Measurements from ENCODE around the gene ADGRV1.

Gene ADGRV1

DNA sequence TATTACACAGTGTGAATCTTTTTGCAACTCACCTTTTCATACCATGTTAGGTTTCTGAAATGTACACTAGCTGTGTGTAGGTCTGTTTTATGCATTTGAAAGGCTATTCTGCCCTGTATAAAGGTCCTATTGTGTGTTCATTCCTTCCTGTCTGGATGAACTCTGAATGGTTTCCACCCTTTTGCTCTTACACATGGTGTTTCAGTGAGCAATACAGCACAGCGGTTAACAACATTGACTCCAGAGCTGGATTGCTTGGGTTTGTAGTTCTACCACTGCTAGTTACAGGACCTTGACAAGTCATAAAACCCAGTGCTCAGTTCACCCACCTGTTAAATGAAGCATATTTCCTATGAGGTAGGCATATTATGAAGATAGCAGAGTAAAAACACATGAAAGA, 331.6 kb downstream of the ADGRV1 start:
- TF ChIP-seq GATA2 (IDR thresholded peaks at IDR 0.05; ENCODE audit: low read depth, low read length) (no peak), GATA3 (IDR thresholded peaks at IDR 0.05; ENCODE audit: low read depth, low read length) (no peak)

DNA sequence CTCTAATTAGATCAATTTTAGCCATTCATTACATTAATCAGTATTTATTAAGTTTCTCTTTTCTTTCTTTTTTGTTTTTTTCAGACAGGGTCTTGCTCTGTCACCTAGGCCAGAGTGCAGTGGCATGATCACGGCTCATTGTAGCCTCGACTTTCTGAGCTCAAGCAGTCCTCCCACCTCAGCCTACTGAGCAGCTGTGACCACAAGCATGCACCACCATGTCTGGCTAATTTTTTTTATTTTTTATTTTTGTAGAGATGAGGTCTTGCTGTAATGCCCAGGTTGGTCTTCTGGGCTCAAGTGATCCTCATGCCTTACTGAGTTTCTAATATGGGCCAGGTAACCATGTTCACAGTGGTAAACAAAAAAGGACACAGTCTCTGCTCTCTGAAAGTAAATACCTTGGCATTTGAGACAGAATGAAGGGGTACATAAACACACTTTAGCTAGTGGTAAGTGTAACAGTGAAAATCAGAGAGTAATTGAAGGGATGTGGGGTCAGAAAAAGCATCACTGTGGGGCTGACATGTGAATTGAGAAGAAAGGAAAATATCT, 336.3 kb downstream of the ADGRV1 start:
- no peak for TF ChIP-seq GATA2 (IDR thresholded peaks at IDR 0.05; ENCODE audit: low read depth, low read length)
- no peak for TF ChIP-seq GATA3 (IDR thresholded peaks at IDR 0.05; ENCODE audit: low read depth, low read length)

DNA sequence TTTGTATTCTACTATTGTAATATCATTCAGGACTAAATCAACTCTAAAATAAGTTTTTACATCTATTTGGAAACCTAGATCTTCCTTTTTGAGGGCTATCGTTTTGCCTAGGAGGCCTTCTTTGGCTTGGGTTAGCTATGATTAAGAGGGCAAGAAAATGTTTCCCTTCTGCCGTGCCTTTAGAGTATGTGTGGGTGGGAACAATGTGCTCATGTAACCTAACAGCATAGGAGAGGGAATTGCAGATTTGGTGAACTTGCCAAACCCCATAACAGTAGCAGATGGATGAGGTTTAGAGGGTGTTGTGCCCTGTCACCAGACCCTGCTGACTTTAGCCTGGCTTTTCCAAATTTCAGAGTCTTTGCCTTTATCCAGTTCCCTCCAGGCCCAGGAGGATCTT, 339.0 kb downstream of the ADGRV1 start:
- TF ChIP-seq GATA3 (IDR thresholded peaks at IDR 0.05; ENCODE audit: low read depth, low read length) (no peak), GATA2 (IDR thresholded peaks at IDR 0.05; ENCODE audit: low read depth, low read length) (no peak)

GRCh38 chr5:90898326-90899013, 339.9 kb downstream of the ADGRV1 start:
- TF ChIP-seq GATA3 (IDR thresholded peaks at IDR 0.05; ENCODE audit: low read depth, low read length), result no peak
- no peak for TF ChIP-seq GATA2 (IDR thresholded peaks at IDR 0.05; ENCODE audit: low read depth, low read length)

GRCh38 chr5:90899014-90899604, 340.5 kb downstream of the ADGRV1 start:
- TF ChIP-seq GATA3 (IDR thresholded peaks at IDR 0.05; ENCODE audit: low read depth, low read length) (no peak), GATA2 (IDR thresholded peaks at IDR 0.05; ENCODE audit: low read depth, low read length) (no peak)

GRCh38 chr5:90901261-90901660, 342.7 kb downstream of the ADGRV1 start:
- TF ChIP-seq GATA3 (IDR thresholded peaks at IDR 0.05; ENCODE audit: low read depth, low read length) (no peak), GATA2 (IDR thresholded peaks at IDR 0.05; ENCODE audit: low read depth, low read length) (no peak)

- no peak for TF ChIP-seq GATA2 (IDR thresholded peaks at IDR 0.05; ENCODE audit: low read depth, low read length)
- no peak for TF ChIP-seq GATA3 (IDR thresholded peaks at IDR 0.05; ENCODE audit: low read depth, low read length)
Measured at GRCh38 chr5:90902170-90902569, 343.6 kb downstream of the ADGRV1 start.

DNA sequence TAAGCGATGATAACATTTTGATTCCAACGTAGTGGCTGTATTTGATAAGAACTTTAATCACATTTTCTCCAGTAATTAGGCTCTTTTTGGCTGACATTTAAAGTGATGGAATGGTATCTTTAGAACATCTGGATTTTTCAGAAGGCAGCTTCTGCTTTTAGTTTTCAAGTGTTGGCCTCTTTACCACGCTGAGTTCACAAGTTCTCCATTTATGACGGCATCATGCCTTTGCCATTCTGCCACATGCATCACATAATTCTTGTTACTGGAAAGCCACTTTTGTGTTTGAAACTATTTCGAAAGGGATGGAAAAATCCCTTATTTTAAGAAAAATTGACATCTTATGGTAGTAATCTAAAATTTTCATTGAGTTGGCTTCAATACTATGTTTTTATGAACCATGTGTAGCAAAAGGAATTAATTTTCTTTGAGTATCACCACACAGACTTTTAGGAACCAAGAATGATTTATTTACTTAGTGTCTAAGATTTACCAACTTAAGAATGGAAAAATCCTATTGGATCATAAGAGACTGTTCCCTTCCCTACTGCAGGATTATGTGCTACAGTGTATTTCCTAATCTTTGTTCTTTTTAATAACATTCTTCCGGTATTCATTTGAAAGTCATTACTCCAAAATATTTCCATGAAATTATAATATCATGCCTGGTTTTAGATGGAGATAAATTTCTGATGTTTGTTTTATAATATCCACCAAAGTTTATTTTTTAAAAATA, 344.2 kb downstream of the ADGRV1 start:
- TF ChIP-seq GATA2 (IDR thresholded peaks at IDR 0.05; ENCODE audit: low read depth, low read length), result no peak

- TF ChIP-seq GATA3 (IDR thresholded peaks at IDR 0.05; ENCODE audit: low read depth, low read length), result no peak
- TF ChIP-seq GATA2 (IDR thresholded peaks at IDR 0.05; ENCODE audit: low read depth, low read length), result no peak
Measured at GRCh38 chr5:90909101-90909503, 350.5 kb downstream of the ADGRV1 start.

DNA sequence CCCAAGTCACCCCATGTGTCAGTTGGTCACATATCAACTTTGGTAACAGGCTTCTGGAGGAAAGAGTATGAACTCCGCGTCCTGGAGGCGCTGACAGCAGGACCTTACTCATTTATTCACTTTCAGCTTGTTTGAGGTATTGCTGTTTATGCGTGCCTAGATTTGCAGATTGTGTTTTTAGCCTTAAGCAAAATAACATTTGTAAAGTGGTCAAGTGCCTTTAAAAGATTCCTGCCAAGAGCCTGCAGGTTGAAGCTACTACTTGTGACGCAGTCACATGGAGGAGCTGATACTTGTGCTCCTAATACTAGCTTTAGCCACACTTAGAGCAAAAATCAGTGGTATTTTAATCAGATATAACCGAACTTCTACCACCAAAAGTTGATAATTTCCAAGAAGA, 351.3 kb downstream of the ADGRV1 start:
- TF ChIP-seq GATA2 (IDR thresholded peaks at IDR 0.05; ENCODE audit: low read depth, low read length) (no peak), GATA3 (IDR thresholded peaks at IDR 0.05; ENCODE audit: low read depth, low read length) (no peak)

- TF ChIP-seq GATA2 (IDR thresholded peaks at IDR 0.05; ENCODE audit: low read depth, low read length) (no peak), GATA3 (IDR thresholded peaks at IDR 0.05; ENCODE audit: low read depth, low read length) (no peak)
Measured at GRCh38 chr5:90911169-90911568, 352.6 kb downstream of the ADGRV1 start.

DNA sequence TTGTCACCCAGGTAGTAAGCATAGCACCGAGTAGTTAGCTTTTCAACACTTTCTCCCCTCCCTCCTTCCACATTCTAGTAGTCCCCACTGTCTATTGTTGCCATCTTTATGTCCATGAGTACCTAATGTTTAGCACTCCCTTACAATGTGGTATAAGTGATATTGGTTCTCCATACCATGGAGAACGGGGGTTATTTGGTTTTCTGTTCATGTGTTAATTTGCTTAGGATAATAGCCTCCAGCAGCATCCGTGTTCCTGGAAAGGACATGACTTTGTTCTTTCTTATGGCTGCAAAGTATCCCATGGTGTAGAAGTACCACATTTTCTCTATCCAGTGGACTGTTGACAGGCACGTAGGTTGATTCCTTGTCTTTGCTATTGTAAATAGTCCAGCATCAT, 353.9 kb downstream of the ADGRV1 start:
- TF ChIP-seq GATA3 (IDR thresholded peaks at IDR 0.05; ENCODE audit: low read depth, low read length) (no peak), GATA2 (IDR thresholded peaks at IDR 0.05; ENCODE audit: low read depth, low read length) (no peak)

- TF ChIP-seq GATA3 (IDR thresholded peaks at IDR 0.05; ENCODE audit: low read depth, low read length) (no peak), GATA2 (IDR thresholded peaks at IDR 0.05; ENCODE audit: low read depth, low read length) (no peak)
Measured at GRCh38 chr5:90915393-90915792, 356.8 kb downstream of the ADGRV1 start.

- TF ChIP-seq GATA3 (IDR thresholded peaks at IDR 0.05; ENCODE audit: low read depth, low read length), result no peak
- no peak for TF ChIP-seq GATA2 (IDR thresholded peaks at IDR 0.05; ENCODE audit: low read depth, low read length)
Measured at GRCh38 chr5:90916947-90917800, 358.6 kb downstream of the ADGRV1 start.
